Activated CD8-positive, alpha-beta T cell treated with anti-CD3 and anti-CD28 coated beads, Interleukin-2, amount 10 ng/mL, durations not matched to agents 7 days and 5 days (primary cell): ENCODE measurements around the gene WASF3. TPM values are rescaled to one million over a fixed set of nuclear protein-coding genes. Genes with fewer than 3 reads are reported as not detected.

Source experiments
- ATAC-seq: fragments of 150-1000 bp; cut with Tn5 transposase; one replicate; pipeline ENCODE4 v1.10.0; 2021; ENCODE audit warnings: moderate library complexity
- CTCF ChIA-PET: fragments of 350-600 bp; sonication (Branson Sonifier 250); formaldehyde crosslinking; loops from one replicate; lab custom pipeline; 2021; ENCODE audit warnings: antibody characterized with exemption; lab: Charles Lee
- POLR2A ChIA-PET: fragments of 350-600 bp; sonication (Branson Sonifier 250); formaldehyde crosslinking; loops from one replicate; lab custom pipeline; 2021; ENCODE audit warnings: antibody characterized with exemption; lab: Charles Lee
- DNase-seq: peaks from one replicate; pipeline ENCODE4 v3.0.0-alpha.2; 2020
- H3K27ac Mint-ChIP-seq: one replicate; pipeline ENCODE4 v1.8.0; 2021; ENCODE audit warnings: mild to moderate bottlenecking, mixed read lengths
- H3K27me3 Mint-ChIP-seq: one replicate; pipeline ENCODE4 v1.8.0; 2021; ENCODE audit warnings: low read depth, mixed read lengths
- H3K36me3 Mint-ChIP-seq: one replicate; pipeline ENCODE4 v1.8.0; 2021; ENCODE audit warnings: low read depth, mixed read lengths
- H3K4me1 Mint-ChIP-seq: one replicate; pipeline ENCODE4 v1.8.0; 2021; ENCODE audit warnings: low read depth, mixed read lengths
- H3K4me3 Mint-ChIP-seq: one replicate; pipeline ENCODE4 v1.8.0; 2021; ENCODE audit warnings: mild to moderate bottlenecking, mixed read lengths
- H3K9me3 Mint-ChIP-seq: one replicate; pipeline ENCODE4 v1.8.0; 2022; ENCODE audit warnings: mixed read lengths; ENCODE audit not compliant: insufficient read depth
- total RNA-seq, 2 experiments: library from RNA; stranded (reverse); gene quantifications; one replicate each; pipeline ENCODE4 v1.2.3, GENCODE V29; 2021

Gene WASF3
- total RNA-seq, 2 experiments from 2014 or later, result not detected

GRCh38 chr13:26678796-26679195 is 121.3 kb downstream of the WASF3 start:
- Mint-ChIP-seq H3K27me3 (peaks cover 8% of the 10 kb centered on the region), H3K4me1 (no peaks in the 10 kb centered on the region), H3K27ac (no peak overlapping the region), H3K9me3 (no peaks in the 10 kb centered on the region), H3K4me3 (no peak overlapping the region), H3K36me3 (no peaks in the 10 kb centered on the region)
- POLR2A ChIA-PET, result no interaction called here
- DNase-seq, result no peak
- CTCF ChIA-PET, result no interaction called here
- no peak for ATAC-seq

DNA sequence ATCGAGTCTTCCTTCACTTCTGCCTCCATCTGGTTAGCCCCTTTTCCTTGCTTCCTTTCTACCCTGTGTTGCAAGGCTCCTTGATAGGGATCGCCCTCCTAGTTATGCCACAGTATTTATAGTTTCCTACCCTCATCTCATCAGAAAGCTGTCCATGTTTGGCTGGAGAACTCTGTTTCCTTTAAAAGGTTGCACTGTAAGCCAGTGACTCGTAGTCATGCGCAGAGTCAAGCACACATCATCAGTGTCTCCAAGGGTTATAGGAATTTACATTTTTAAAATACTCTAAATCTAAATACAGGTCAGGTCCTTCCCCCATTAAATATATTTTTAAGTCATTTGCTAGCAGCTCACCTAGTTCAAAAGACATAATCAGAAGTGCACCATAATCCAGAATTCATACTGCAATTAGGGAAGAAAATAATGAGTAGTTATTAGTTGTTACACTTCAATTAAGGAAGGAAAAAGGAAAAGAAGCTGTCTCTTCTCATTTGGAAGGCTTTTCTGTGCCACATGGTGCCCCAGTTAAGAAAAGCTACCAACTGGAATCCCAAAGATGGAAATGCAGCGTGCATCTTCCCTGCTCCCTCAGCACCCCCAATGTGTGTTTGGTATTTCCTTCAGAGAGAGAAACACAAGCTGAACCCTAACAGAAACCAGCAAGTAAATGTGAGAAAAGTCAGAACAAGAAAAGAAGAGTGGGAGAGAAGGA is 122.1 kb downstream of the WASF3 start:
- Mint-ChIP-seq H3K27ac (no peak overlapping the region), H3K4me3 (no peak overlapping the region), H3K27me3 (peaks cover 6% of the 10 kb centered on the region), H3K36me3 (no peaks in the 10 kb centered on the region), H3K9me3 (no peaks in the 10 kb centered on the region), H3K4me1 (no peaks in the 10 kb centered on the region)
- DNase-seq (no peak), ATAC-seq (no peak)
- ChIA-PET POLR2A (no interaction called here), CTCF (interaction anchor here (1.3 kb wide), 1 partner anchor 19 kb away, joined by 3 read pairs; no protein-coding TSS in a partner anchor)

DNA sequence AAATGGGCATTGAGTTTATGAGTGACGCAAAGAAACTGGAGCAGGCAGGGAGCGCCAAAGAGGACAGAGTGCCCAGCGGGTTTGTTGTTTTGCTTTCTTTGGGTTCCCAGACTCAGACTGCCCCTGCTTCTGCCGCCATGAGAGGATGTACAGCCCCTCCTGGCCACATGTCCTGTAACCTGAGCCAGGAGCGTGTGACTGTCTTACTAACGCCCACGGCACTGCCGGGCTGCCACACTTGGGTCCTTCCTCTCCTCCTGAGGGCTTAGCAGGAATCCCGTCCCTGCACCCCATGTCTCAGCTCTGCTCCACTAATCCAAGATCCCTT is 122.6 kb downstream of the WASF3 start:
- Mint-ChIP-seq H3K4me1 (no peaks in the 10 kb centered on the region), H3K4me3 (no peak overlapping the region), H3K27ac (no peak overlapping the region), H3K9me3 (no peaks in the 10 kb centered on the region), H3K36me3 (no peaks in the 10 kb centered on the region), H3K27me3 (peaks cover 6% of the 10 kb centered on the region)
- ChIA-PET CTCF (interaction anchor here (1.3 kb wide), 1 partner anchor 18 kb away, joined by 3 read pairs; no protein-coding TSS in a partner anchor), POLR2A (no interaction called here)
- DNase-seq, result no peak
- no peak for ATAC-seq

DNA sequence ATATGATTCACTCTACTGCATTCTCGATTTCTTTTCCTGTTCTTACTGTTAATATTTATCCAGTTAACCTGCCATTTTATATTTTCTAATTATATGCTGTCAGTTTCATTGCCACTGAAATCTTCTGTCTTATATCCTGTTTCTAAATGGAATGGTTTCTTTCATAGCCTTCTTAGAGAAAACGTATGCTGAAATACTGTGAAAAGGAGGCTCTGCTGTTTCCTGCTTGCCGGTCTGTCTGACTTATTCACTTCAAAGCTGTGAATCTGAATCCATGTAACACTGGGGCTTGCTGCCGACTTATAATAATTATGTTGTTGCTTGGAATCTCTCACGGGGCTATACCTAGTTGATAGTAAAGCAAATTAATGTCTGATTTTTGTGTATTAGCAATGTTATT is 123.1 kb downstream of the WASF3 start:
- POLR2A ChIA-PET, result no interaction called here
- DNase-seq (no peak), ATAC-seq (no peak)
- Mint-ChIP-seq H3K36me3 (no peaks in the 10 kb centered on the region), H3K27ac (no peak overlapping the region), H3K4me1 (no peaks in the 10 kb centered on the region), H3K27me3 (peaks cover 7% of the 10 kb centered on the region), H3K4me3 (no peak overlapping the region), H3K9me3 (no peaks in the 10 kb centered on the region)
- CTCF ChIA-PET, result no interaction called here

- no peak overlapping the region for H3K4me3 Mint-ChIP-seq
- CTCF ChIA-PET, result no interaction called here
Observed at GRCh38 chr13:26681036-26681435, 123.6 kb downstream of the WASF3 start.

DNA sequence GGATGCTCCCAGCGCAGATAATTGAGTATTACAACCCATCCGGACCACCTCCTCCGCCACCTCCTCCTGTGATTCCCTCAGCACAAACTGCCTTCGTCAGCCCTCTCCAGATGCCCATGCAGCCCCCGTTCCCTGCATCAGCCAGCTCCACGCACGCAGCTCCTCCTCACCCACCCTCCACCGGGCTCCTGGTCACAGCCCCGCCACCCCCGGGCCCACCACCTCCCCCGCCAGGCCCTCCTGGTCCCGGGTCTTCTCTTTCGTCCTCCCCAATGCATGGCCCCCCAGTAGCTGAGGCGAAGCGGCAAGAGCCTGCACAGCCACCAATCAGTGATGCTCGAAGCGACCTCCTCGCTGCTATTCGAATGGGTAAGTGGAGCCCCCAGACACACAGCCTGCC is 125.1 kb downstream of the WASF3 start:
- H3K27me3 Mint-ChIP-seq, result peaks cover 3% of the 10 kb centered on the region
- H3K27ac Mint-ChIP-seq, result no peak overlapping the region
- H3K36me3 Mint-ChIP-seq, result no peaks in the 10 kb centered on the region
- H3K4me3 Mint-ChIP-seq, result no peak overlapping the region
- ChIA-PET CTCF (interaction anchor here (4.2 kb wide), 1 partner anchor 16 kb away, joined by 22 read pairs; no protein-coding TSS in a partner anchor), POLR2A (no interaction called here)
- no peak for ATAC-seq
- no peaks in the 10 kb centered on the region for H3K9me3 Mint-ChIP-seq
- no peaks in the 10 kb centered on the region for H3K4me1 Mint-ChIP-seq
- no peak for DNase-seq

More at GRCh38 chr13:26681036-26681435, 123.6 kb downstream of the WASF3 start:
- Mint-ChIP-seq H3K27ac (no peak overlapping the region), H3K4me1 (no peaks in the 10 kb centered on the region), H3K27me3 (peaks cover 8% of the 10 kb centered on the region), H3K36me3 (no peaks in the 10 kb centered on the region), H3K9me3 (no peaks in the 10 kb centered on the region)
- POLR2A ChIA-PET, result no interaction called here
- ATAC-seq (no peak), DNase-seq (no peak)

- no peak for ATAC-seq
- ChIA-PET POLR2A (no interaction called here), CTCF (interaction anchor here (0.6 to 4.2 kb wide), 2 partner anchors 13 to 183 kb away, joined by 3 to 22 read pairs; no protein-coding TSS in a partner anchor)
- Mint-ChIP-seq H3K27ac (no peak overlapping the region), H3K4me1 (no peaks in the 10 kb centered on the region), H3K27me3 (peaks cover 9% of the 10 kb centered on the region), H3K36me3 (no peaks in the 10 kb centered on the region), H3K4me3 (no peak overlapping the region), H3K9me3 (peaks cover 2% of the 10 kb centered on the region)
- no peak for DNase-seq
Observed at GRCh38 chr13:26685606-26686005, 128.1 kb downstream of the WASF3 start.

- ChIA-PET POLR2A (no interaction called here), CTCF (interaction anchor here (1.2 kb wide), 1 partner anchor 12 kb away, joined by 8 read pairs; no protein-coding TSS in a partner anchor)
- Mint-ChIP-seq H3K9me3 (peaks cover 8% of the 10 kb centered on the region), H3K36me3 (no peaks in the 10 kb centered on the region), H3K27ac (no peak overlapping the region), H3K27me3 (peaks cover 9% of the 10 kb centered on the region), H3K4me3 (no peak overlapping the region), H3K4me1 (no peaks in the 10 kb centered on the region)
- ATAC-seq (no peak), DNase-seq (no peak)
Observed at GRCh38 chr13:26686285-26686684, 128.8 kb downstream of the WASF3 start.

- no peak overlapping the region for H3K4me3 Mint-ChIP-seq
- no peak overlapping the region for H3K27ac Mint-ChIP-seq
- ATAC-seq, result no peak
- ChIA-PET POLR2A (no interaction called here), CTCF (interaction anchor here (3.5 kb wide), 1 partner anchor 10 kb away, joined by 24 read pairs; no protein-coding TSS in a partner anchor)
- DNase-seq, result no peak
- H3K27me3 Mint-ChIP-seq, result peaks cover 9% of the 10 kb centered on the region
- H3K4me1 Mint-ChIP-seq, result no peaks in the 10 kb centered on the region
- peaks cover 8% of the 10 kb centered on the region for H3K9me3 Mint-ChIP-seq
- H3K36me3 Mint-ChIP-seq, result no peaks in the 10 kb centered on the region
Observed at GRCh38 chr13:26688286-26688685, 130.8 kb downstream of the WASF3 start.

DNA sequence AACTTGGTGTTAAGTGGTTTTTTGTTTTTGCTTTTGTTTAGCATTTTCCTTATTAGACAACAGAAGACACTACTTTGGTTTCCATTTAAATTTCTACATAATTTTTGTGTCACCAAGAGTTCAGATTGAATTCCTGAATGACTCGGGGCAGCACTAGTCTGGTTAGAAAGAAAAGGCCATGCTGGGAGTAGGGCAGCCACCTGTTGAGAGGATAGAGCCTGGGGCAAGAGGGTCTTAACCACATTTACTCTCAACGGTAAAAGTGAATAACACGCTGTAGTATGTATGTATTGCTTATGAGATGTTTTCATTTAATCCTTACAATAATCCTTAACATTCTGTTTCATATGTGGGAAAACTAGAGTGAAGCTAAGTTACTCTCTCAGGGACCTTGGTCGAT is 131.5 kb downstream of the WASF3 start:
- CTCF ChIA-PET, result interaction anchor here (3.5 kb wide), 1 partner anchor 10 kb away, joined by 24 read pairs; no protein-coding TSS in a partner anchor
- H3K9me3 Mint-ChIP-seq, result peaks cover 8% of the 10 kb centered on the region
- no peak overlapping the region for H3K4me3 Mint-ChIP-seq

DNA sequence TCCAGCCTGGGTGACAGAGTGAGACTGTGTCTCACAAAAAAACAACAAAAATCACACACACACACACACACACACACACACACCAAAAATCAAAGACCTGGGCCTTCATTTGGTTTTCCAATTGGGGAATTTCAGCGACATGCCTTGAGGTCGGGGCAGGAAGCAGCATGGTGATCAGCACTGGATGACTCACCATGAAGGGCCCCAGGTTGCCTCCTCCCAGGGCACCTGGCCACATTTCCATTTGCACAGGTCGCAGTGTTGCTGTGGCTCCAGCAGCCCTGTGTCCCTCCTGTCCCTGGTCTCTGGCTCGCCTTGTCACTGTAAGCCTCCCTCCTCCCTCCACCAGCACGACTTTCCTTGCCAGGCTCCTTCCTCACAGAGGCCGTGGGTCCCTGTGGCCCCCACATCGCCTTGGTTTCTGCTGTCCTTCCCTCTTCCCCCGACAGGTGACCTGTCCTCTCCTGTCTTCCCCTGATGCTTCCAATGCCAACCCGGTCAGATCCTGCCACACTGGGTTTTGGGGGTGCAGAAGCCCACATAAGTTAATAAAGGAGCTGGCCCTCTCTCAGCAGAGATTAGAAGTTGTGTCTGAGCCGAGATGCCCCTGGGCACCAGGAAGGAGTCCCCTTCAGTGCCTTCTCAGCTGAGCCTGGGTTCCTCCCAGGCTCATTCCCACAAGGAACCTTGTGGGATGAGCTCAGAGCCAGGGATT is 136.4 kb downstream of the WASF3 start:
- Mint-ChIP-seq H3K4me3 (no peak overlapping the region), H3K4me1 (no peaks in the 10 kb centered on the region), H3K36me3 (no peaks in the 10 kb centered on the region), H3K27ac (no peak overlapping the region), H3K9me3 (peaks cover 8% of the 10 kb centered on the region), H3K27me3 (peaks cover 6% of the 10 kb centered on the region)
- POLR2A ChIA-PET, result no interaction called here
- ATAC-seq, result no peak
- no peak for DNase-seq
- CTCF ChIA-PET, result no interaction called here

More for the DNA sequence above, 131.5 kb downstream of the WASF3 start:
- DNase-seq, result no peak
- no peak for ATAC-seq
- Mint-ChIP-seq H3K4me1 (no peaks in the 10 kb centered on the region), H3K27ac (no peak overlapping the region), H3K36me3 (no peaks in the 10 kb centered on the region), H3K27me3 (peaks cover 9% of the 10 kb centered on the region)
- POLR2A ChIA-PET, result no interaction called here
